GM12872 (cell line): ENCODE measurements around the gene HOXD11.

Experiments used
- TF ChIP-seq, protein P1 (sequence below): IDR thresholded peaks from 3 replicates; pipeline ENCODE4 v1.5.1; 2011; ENCODE audit warnings: low read depth, mild to moderate bottlenecking, low read length, moderate library complexity; ENCODE audit not compliant: insufficient read depth

The HOXD11 gene

GRCh38 chr2:176124110-176124946 lies 17.2 kb downstream of the HOXD11 start:
- TF ChIP-seq, protein P1, sequence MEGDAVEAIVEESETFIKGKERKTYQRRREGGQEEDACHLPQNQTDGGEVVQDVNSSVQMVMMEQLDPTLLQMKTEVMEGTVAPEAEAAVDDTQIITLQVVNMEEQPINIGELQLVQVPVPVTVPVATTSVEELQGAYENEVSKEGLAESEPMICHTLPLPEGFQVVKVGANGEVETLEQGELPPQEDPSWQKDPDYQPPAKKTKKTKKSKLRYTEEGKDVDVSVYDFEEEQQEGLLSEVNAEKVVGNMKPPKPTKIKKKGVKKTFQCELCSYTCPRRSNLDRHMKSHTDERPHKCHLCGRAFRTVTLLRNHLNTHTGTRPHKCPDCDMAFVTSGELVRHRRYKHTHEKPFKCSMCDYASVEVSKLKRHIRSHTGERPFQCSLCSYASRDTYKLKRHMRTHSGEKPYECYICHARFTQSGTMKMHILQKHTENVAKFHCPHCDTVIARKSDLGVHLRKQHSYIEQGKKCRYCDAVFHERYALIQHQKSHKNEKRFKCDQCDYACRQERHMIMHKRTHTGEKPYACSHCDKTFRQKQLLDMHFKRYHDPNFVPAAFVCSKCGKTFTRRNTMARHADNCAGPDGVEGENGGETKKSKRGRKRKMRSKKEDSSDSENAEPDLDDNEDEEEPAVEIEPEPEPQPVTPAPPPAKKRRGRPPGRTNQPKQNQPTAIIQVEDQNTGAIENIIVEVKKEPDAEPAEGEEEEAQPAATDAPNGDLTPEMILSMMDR, result no peak

GRCh38 chr2:176124947-176125771 lies 18.1 kb downstream of the HOXD11 start:
- TF ChIP-seq, protein P1, result no peak

- TF ChIP-seq, protein P1, result no peak
Measured at GRCh38 chr2:176125772-176126054, 18.6 kb downstream of the HOXD11 start.

DNA sequence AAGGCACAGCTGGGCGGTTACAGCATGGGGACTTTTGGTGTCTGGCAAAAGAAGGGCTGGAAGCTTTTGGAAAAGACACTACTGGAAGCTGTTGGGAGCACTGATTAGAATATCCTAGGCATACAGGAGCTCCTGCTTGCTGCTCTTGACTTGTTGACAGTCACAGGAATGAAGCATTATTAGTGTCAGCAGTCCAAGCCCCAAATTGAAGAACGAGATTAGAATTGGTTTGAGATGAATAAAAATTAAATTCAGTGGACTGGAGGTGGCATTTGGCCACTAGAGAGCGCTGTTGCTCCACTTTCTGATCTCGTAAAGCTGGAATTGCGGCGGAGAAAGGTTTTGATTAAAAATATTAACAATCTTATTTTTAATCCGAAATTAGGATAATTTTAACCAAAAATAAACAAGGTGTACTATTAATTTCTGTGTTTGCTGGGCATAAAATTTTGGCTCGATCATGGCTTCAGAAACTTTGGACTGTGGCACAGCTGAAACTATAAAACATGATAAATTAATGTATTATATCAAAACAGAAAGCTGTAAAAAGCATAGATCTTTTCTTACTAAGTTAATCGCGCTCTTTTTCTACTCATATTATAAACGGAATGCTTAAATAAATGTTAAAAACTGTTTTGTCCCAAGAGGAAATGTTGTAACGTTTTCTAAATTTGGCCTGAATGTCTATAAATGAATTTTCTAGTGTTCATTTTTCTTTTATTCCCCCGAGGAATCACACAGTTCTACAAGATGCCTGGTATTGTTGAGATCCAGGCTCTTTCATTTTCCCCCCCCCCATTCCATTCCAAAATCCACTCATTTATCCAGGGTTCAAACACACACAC lies 20.1 kb downstream of the HOXD11 start:
- TF ChIP-seq, protein P1, result peak; percentile 60

GRCh38 chr2:176127774-176128072 lies 20.6 kb downstream of the HOXD11 start:
- TF ChIP-seq, protein P1, result no peak

DNA sequence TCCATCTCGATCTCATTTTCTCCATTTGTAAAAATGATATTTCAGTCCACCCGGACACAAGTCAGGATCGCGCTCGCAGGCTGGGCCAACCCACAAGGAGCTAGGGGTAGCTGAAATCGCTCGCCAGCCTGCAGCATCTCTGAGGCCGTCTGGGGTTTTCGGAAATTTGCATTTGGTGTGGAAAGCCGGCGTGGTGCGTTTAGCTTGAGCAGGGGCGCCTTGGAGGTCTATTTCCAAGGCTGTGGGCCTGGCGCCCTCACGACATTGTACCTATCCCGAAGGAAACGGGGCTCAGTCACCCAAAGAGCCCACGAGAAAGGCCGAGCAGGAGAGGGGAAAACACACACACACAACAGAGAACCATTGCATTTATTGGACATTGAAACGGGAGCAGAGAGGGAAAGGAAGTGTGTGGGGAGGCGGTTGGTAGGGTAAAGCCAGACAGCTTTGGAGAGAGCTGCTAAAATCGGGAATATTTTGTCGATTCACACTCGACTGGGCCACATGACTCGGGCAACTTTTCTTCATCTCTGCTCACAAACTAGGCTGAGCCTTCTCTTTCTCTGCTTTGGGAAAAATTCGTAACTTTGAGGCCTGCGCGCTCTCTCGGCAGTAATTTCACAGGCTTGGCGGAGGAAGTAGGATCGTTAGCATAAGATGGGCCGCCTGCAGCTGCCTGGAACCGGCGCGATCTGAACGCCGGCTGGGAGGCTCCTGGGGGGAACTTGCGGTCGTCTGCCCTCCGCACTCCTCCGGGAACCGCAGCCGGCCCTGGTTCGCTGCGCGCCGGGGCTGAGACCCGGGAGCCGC lies 21.3 kb downstream of the HOXD11 start:
- TF ChIP-seq, protein P1, result no peak
